SK-MEL-5 (cell line): ENCODE results near the gene DOHH. TPM values are rescaled to one million over a fixed set of nuclear protein-coding genes. Genes with fewer than 3 reads are reported as not detected.
A peak's percentile ranks its signal among the peaks of the same experiment; 100 is the strongest.

Source experiments
- DNase-seq: peaks from one replicate; pipeline ENCODE4 v3.0.0-alpha.2; 2016; ENCODE audit warnings: low read depth, low spot score
- in situ Hi-C: cut with HindIII; loops from 2 replicates; pipeline ENCODE4 v1.10.0; 2016; ENCODE audit warnings: low sequenced_read_pairs, high pct_unique_total_duplicates, low pct_unique_long_range_greater_than_20kb
- total RNA-seq: library from RNA; depleted of rRNA; stranded (reverse); fragments of >200 nt; shearing (Covaris generic); gene quantifications from 2 replicates; pipeline ENCODE4 v1.2.3, GENCODE V29; 2014

Gene DOHH
- total RNA-seq, 1 experiment from 2014 or later = 13.4 TPM

- in situ Hi-C loops = no loop called here
- no peak for DNase-seq
Measured at GRCh38 chr19:3474010-3474409, 26.5 kb downstream of the DOHH start.

GRCh38 chr19:3471954-3472655 is 28.4 kb downstream of the DOHH start:
- DNase-seq = peak; percentile 37
- in situ Hi-C loops = no loop called here

GRCh38 chr19:3470500-3471128 is 29.9 kb downstream of the DOHH start:
- no peak for DNase-seq
- in situ Hi-C loops = no loop called here

GRCh38 chr19:3469638-3470499 is 30.6 kb downstream of the DOHH start:
- in situ Hi-C loops = no loop called here
- DNase-seq = no peak

GRCh38 chr19:3468211-3468610 is 32.3 kb downstream of the DOHH start:
- DNase-seq = no peak
- in situ Hi-C loops = no loop called here

- in situ Hi-C loops = no loop called here
- no peak for DNase-seq
Measured at GRCh38 chr19:3467437-3468198, 32.9 kb downstream of the DOHH start.

- in situ Hi-C loops = no loop called here
- no peak for DNase-seq
Measured at GRCh38 chr19:3466635-3467034, 33.8 kb downstream of the DOHH start.

GRCh38 chr19:3465552-3465951 is 34.9 kb downstream of the DOHH start:
- DNase-seq = no peak
- in situ Hi-C loops = no loop called here

GRCh38 chr19:3464587-3465235 is 35.8 kb downstream of the DOHH start:
- in situ Hi-C loops = no loop called here
- DNase-seq = no peak

- no peak for DNase-seq
- in situ Hi-C loops = no loop called here
Measured at GRCh38 chr19:3463714-3464586, 36.5 kb downstream of the DOHH start.

- in situ Hi-C loops = no loop called here
- no peak for DNase-seq
Measured at GRCh38 chr19:3462991-3463713, 37.3 kb downstream of the DOHH start.

- in situ Hi-C loops = no loop called here
Measured at GRCh38 chr19:3459965-3460582, 40.4 kb downstream of the DOHH start.

GRCh38 chr19:3459089-3459881 is 41.2 kb downstream of the DOHH start:
- in situ Hi-C loops = no loop called here
- DNase-seq = peak; percentile 26

More at GRCh38 chr19:3459965-3460582, 40.4 kb downstream of the DOHH start:
- DNase-seq = no peak

- in situ Hi-C loops = no loop called here
- DNase-seq = no peak
Measured at GRCh38 chr19:3458229-3459088, 42.0 kb downstream of the DOHH start.
